Right kidney (tissue), 9 donors: ENCODE data around the gene TMEM215.
"Not testable (repeated sequence)": the region's sequence is repeated elsewhere in the genome, so short reads cannot be mapped to it uniquely, and the experiment has no call there.

ENCODE experiments used
- DNase-seq: peaks from one replicate; pipeline ENCODE4 v3.0.0-alpha.2; 2016
- long read RNA-seq, 8 donors: transcript quantifications; one replicate each; lab custom pipeline, GENCODE V29; 2026

Gene TMEM215
- long read RNA-seq, donor 1, result 0 reads
- long read RNA-seq, donor 2, result 0 reads
- long read RNA-seq, donor 3, result 0 reads
- long read RNA-seq, donor 4, result 0 reads
- long read RNA-seq, donor 5, result 0 reads
- long read RNA-seq, donor 6, result 0 reads
- long read RNA-seq, donor 7, partial matches to known transcripts, result 0 of 1 reads
- long read RNA-seq, donor 7, other reads (novel, unspliced or antisense), result 0 of 1 reads
- long read RNA-seq, donor 8, result 0 reads

GRCh38 chr9:32783168-32783891 lies at the start of gene TMEM215:
Gene TMEM215 (plus strand): TSS chr9:32783540. CDS start chr9:32784184, 644 bp downstream.
- peak; percentile 74 for DNase-seq

- no peak for DNase-seq
These were observed 47.9 kb upstream of the TMEM215 start for GRCh38 chr9:32735476-32735875.

- no peak for DNase-seq
These were observed 46.0 kb upstream of the TMEM215 start for GRCh38 chr9:32737378-32737777.

GRCh38 chr9:32738501-32739172 lies 44.7 kb upstream of the TMEM215 start:
- no peak for DNase-seq

GRCh38 chr9:32741706-32742105 lies 41.6 kb upstream of the TMEM215 start:
- DNase-seq, result no peak

GRCh38 chr9:32742296-32742695 lies 41.0 kb upstream of the TMEM215 start:
- DNase-seq, result no peak

- DNase-seq, result no peak
These were observed 35.3 kb upstream of the TMEM215 start for GRCh38 chr9:32748013-32748412.

- no peak for DNase-seq
These were observed 27.6 kb upstream of the TMEM215 start for GRCh38 chr9:32755730-32756129.

GRCh38 chr9:32764139-32764538 lies 19.2 kb upstream of the TMEM215 start:
- no peak for DNase-seq

GRCh38 chr9:32775283-32775682 lies 8.1 kb upstream of the TMEM215 start:
- no peak for DNase-seq

GRCh38 chr9:32776201-32776600 lies 7.1 kb upstream of the TMEM215 start:
- no peak for DNase-seq

GRCh38 chr9:32782476-32783167 lies 718 bp upstream of the TMEM215 start:
- no peak for DNase-seq

- DNase-seq, result no peak
These were observed 4.5 kb downstream of the TMEM215 start for GRCh38 chr9:32787816-32788215.

GRCh38 chr9:32796015-32796414 lies 12.7 kb downstream of the TMEM215 start:
- not testable (repeated sequence) for DNase-seq

GRCh38 chr9:32801530-32801929 lies 18.2 kb downstream of the TMEM215 start:
- DNase-seq, result no peak

GRCh38 chr9:32807217-32807616 lies 23.9 kb downstream of the TMEM215 start:
- DNase-seq, result no peak

- DNase-seq, result no peak
These were observed 27.9 kb downstream of the TMEM215 start for GRCh38 chr9:32811246-32811645.

GRCh38 chr9:32820322-32820721 lies 37.0 kb downstream of the TMEM215 start:
- no peak for DNase-seq

GRCh38 chr9:32823101-32823500 lies 39.8 kb downstream of the TMEM215 start:
- DNase-seq, result no peak

- no peak for DNase-seq
These were observed 40.2 kb downstream of the TMEM215 start for GRCh38 chr9:32823551-32823950.

- DNase-seq, result no peak
These were observed 41.9 kb downstream of the TMEM215 start for GRCh38 chr9:32825203-32825602.

- no peak for DNase-seq
These were observed 45.5 kb downstream of the TMEM215 start for GRCh38 chr9:32828861-32829260.

- DNase-seq, result no peak
These were observed 49.0 kb downstream of the TMEM215 start for GRCh38 chr9:32832346-32832745.
